Retina (tissue), 1 donor: ENCODE data around the gene MRPS2.
A peak's percentile ranks its signal among the peaks of the same experiment; 100 is the strongest.
"Not testable (repeated sequence)": the region's sequence is repeated elsewhere in the genome, so short reads cannot be mapped to it uniquely, and the experiment has no call there.

Source experiments
- DNase-seq: peaks from one replicate; pipeline ENCODE4 v3.0.0-alpha.2; 2016

MRPS2 gene

DNA sequence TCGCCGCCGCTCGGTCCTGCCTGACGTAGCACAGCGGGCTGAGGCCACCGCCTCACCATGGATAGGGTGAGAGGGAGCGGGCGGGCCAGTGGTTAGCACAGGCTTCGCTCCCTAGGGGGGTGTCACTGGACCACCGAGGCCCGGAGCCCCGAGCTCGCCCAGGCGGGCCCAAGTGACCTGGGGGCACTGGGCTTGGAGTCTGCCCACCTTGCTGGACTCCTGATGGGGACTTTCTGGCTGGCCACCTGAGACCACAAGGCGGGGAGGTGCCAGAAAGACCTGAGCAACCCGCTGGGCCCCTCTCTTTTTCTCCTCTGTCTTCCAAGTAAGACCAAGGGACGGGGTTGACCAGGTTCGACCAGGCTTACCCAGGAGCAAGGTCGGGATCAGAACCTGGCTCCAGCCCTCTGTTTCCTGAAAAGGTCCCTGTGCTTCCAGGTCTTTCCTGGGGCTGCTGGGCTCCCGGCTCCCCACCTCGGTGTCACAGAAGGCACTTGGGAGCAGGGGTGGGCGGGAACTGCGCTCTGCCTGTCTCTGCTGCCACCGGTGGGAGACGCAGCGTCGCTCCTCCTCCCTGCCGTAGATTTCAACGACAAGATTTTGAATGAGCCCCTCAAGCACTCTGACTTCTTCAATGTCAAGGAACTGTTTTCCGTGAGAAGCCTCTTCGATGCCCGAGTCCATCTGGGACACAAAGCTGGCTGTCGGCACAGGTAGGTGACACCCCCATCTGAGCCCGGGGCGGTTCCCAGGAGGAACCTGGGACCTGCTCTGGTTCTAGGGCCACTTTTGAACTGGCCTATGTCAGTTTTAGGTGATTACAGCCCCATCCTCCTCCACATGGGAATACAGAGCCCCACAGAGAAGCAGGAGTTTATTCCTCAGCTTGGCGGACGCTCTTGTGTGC is 1.0 kb downstream of the MRPS2 start:
- DNase-seq: no peak

GRCh38 chr9:135502168-135502872 is 1.8 kb downstream of the MRPS2 start:
- DNase-seq: no peak

- DNase-seq: no peak
Measured at GRCh38 chr9:135502873-135503321, 2.4 kb downstream of the MRPS2 start.

GRCh38 chr9:135503371-135504261 is 3.1 kb downstream of the MRPS2 start:
- no peak for DNase-seq

DNA sequence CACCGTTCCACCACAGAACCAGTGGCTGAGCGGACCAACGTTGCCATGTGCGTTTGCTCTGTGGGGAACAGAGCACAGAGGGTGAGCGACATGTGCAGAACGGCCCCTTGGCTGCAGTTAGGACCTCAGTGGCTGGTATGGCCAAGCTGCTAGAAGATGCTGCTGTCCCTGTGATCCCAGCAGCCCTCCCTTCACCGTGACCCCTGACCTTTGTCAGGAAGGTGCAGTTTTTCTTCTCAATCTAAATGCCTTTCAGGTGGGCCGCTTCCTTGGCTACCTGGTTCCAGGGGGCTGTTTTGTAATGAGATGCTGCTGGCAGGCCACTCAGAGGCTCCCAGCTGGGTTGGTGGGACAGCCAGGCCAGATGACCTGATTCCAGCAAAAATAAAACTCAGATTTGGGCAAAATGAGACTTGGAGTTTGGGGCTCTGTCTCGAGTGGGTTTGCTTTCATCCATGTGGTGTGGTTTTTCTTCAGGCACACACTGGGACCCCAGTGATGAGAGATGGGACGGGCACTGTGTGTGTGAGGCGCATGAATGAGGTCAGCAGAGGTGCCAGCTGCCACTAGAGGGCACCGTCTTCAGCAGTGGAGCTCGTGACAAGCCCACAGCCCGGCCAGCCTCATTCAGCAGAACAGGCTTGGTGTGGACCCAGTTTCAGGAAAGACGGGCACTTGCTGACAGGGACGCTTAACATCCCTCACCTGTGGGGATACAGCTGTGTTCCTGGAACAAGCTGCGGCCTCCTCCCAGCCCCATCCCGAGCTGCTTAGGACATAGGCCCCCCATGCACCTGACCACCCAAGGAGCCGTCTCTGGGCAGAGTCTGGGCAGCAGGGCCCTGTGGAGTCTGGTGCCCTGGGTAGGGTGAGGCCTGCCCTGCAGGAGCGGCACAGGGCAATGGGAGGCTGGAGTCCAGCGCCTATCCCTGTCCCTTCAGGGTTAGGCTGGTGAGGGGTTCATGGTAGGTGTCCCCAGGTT is 4.1 kb downstream of the MRPS2 start:
- peak; percentile 64 for DNase-seq

DNA sequence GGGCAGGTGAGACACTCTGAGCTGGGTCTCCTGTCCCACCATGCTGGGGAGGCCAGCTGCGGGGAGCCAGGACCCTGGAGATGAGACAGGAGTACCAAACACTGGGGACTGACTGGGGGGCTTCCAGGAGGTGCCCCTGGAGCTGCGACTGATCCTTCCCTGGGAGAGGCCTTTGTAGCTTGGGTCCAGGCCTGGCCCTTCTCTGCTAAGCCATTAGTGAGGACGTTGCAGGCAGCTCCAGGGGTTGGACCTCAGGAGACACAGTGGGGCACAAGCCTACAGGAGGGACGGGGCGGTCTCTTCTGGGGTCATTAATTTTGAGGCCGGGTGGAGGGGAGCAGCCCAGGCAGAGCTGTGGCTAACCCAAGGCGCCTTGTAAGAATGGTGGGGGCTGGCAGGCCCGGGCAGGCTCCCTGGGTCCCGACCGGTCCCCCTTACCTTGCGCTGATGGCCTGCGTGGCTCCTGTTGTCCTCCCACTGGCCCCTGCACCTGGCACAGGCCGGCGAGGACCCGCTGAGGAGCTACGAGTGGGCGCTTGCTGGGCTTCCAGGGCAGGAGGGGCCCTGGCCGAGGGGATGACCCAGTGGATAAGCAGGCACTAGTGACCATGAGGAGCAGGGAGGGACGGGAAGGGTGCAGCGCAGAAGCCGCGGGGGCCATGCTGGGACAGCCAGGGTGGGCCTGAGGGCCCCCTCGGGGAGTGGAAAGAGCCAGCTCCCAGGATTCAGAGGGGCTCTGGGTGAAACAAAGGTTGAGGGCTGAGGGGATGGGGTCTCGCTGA is 5.1 kb downstream of the MRPS2 start:
- DNase-seq: no peak

- DNase-seq: peak; percentile 26
Measured at GRCh38 chr9:135506327-135507103, 6.0 kb downstream of the MRPS2 start.

DNA sequence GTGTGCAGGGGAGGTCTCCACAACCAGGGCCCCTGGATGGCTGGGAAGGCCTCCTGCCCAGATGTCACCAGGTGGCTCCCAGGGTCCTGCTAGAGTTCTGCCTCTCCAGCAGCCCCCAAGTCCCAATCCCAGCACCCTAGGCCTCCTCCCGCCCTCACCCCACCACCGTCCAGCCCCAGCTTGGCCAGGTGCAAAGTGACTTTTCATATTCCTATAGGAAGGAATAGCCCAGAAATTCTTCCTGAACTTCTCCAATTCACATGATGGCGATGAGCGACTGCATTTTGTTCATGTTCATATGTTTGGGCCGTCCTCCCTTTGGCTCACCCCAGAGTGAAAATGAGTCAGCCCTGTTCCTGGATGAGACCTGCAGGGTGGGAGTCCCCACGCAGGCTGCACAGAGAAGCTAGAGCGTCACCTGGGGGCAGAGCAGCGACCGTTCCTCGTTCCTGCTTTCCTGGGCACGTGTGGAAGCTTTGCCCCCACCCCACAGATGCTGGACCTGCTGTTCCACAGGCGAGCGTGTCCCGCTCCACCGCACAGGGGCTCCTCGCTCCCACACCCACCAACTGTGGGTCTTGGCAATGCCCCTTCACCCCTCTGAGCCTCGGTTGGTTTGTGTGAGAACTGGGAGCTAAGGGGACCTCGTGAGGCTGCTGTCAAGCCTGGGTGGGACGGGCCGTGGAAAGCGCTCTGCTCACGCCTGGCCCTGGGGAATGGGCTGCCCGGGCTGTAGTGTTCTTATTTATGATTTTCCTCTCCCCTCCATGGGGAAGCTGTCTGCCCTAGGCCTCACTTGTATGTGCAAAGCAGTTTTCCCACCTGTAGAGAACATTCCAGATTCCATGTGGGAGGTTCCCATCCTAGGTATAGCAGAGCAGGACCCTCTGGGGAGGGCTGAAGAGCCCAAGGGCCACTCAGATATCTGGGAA is 6.9 kb downstream of the MRPS2 start:
- no peak for DNase-seq

- no peak for DNase-seq
Measured at GRCh38 chr9:135508211-135508820, 7.8 kb downstream of the MRPS2 start.

- DNase-seq: no peak
Measured at GRCh38 chr9:135509458-135509857, 9.0 kb downstream of the MRPS2 start.

- DNase-seq: no peak
Measured at GRCh38 chr9:135512241-135512603, 11.7 kb downstream of the MRPS2 start.

- DNase-seq: no peak
Measured at GRCh38 chr9:135512904-135513303, 12.4 kb downstream of the MRPS2 start.

- no peak for DNase-seq
Measured at GRCh38 chr9:135513351-135513846, 12.9 kb downstream of the MRPS2 start.

DNA sequence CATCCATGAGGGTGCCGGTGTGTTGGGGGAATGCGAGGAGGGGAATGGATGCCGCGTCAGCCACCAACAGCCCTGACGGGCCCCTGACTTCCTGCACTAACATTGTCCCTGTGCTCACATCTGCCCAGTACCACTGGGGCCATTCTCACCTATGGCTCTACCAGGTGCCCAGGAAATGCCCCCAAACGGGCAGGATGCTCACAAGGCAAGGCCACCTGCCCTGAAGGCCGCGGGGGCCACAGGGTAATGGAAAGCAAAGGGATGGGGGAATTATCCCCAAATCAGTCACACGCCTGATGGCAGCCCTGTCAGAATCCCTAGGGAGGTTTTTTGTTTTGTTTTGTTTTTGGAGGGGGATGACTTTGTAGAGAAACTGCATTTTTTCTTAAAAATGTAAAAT is 13.4 kb downstream of the MRPS2 start:
- DNase-seq: not testable (repeated sequence)

DNA sequence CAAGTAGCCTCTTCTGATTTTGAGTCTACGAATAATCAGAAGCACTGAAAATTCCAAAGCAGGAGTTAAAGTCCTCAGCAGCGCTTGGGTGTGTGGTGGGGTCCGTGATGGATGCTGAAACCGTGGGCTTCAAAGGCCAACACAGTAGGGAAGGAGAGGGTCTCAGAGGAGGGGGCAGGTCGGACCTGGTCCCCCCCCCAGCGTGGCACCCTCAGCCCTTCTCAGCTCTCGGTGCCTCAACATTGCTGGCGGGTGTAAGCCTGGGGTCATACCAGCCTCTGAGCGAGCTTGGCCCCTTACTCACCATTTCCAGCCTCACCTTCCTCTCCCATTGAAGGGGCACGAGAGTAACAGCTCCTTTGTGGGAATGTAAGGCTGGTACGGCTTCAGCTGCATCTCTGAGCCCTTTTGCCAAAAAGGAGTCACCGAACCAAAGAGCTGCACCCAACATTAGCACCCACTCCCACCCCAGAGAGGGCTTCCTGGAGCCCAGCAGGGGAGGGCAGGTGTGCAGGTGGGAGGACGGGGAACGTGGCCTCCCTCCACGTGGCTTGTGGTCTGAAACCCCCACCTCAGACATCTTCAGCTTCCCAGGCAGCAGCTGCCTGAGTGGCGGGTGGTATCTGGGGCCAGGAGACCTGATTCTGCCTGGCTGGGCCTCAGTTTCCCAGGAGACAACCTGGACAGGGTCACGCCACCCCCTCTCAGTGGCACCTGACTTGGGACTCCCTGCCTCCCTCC is 14.0 kb downstream of the MRPS2 start:
- DNase-seq: no peak

GRCh38 chr9:135515083-135515951 is 14.8 kb downstream of the MRPS2 start:
- no peak for DNase-seq
